CD4-positive, alpha-beta T cell (primary cell): Measurements from ENCODE around the gene TMPRSS6. TPM values are rescaled to one million over a fixed set of nuclear protein-coding genes. Genes with fewer than 3 reads are reported as not detected.

Experiments used
- ATAC-seq: fragments of 200-7000 bp; cut with Tn5 transposase; one replicate; pipeline ENCODE4 v1.10.0; 2022; ENCODE audit warnings: mild to moderate bottlenecking; ENCODE audit not compliant: poor library complexity
- CTCF ChIA-PET: fragments of 350-600 bp; sonication (Branson Sonifier 250); formaldehyde crosslinking; loops from one replicate; lab custom pipeline; 2021; ENCODE audit warnings: antibody characterized with exemption, inconsistent platforms; lab: Charles Lee
- POLR2A ChIA-PET: fragments of 350-600 bp; sonication (Branson Sonifier 250); formaldehyde crosslinking; loops from one replicate; lab custom pipeline; 2021; ENCODE audit warnings: antibody characterized with exemption, inconsistent platforms; lab: Charles Lee
- DNase-seq, 14 experiments: peaks; one replicate each; pipeline ENCODE4 v3.0.0-alpha.2; 2013 to 2020; ENCODE audit warnings: mixed read lengths in 2 of 14
- H3K27ac ChIP-seq, 2 donors: one replicate each; pipeline versions ENCODE4 v1.5.1 to v1.7.0; 2013; ENCODE audit warnings: low read length in 2 of 2, low read depth in 1 of 2, mild to moderate bottlenecking in 1 of 2
- H3K27me3 ChIP-seq, 2 experiments: 1 replicate in 1 of 2; 2 replicates in 1 of 2; pipeline versions ENCODE4 v1.6.1 to v1.7.0; 2013; ENCODE audit warnings: low read length in 2 of 2, control low read depth in 1 of 2, mild to moderate bottlenecking in 1 of 2, moderate library complexity in 1 of 2; ENCODE audit not compliant: insufficient read depth in 2 of 2, control insufficient read depth in 1 of 2
- H3K36me3 ChIP-seq: one replicate; pipeline ENCODE4 v1.6.1; 2013; ENCODE audit warnings: low read length, control low read depth; ENCODE audit not compliant: insufficient read depth
- H3K4me1 ChIP-seq: one replicate; pipeline ENCODE4 v1.6.1; 2013; ENCODE audit warnings: low read length, control low read depth; ENCODE audit not compliant: insufficient read depth
- H3K4me3 ChIP-seq: one replicate; pipeline ENCODE4 v1.5.1; 2013; ENCODE audit warnings: mild to moderate bottlenecking, low read length, moderate library complexity
- H3K9me3 ChIP-seq, 2 experiments: 1 replicate in 1 of 2; 2 replicates in 1 of 2; pipeline versions ENCODE4 v1.6.1 to v1.7.0; 2013; ENCODE audit warnings: low read length in 2 of 2, mild to moderate bottlenecking in 2 of 2, control low read depth in 1 of 2, moderate library complexity in 1 of 2; ENCODE audit not compliant: control insufficient read depth in 1 of 2, insufficient read depth in 1 of 2
- H3K27ac Mint-ChIP-seq: one replicate; pipeline ENCODE4 v1.8.0; 2020; ENCODE audit warnings: mixed read lengths
- H3K27me3 Mint-ChIP-seq: one replicate; pipeline ENCODE4 v1.8.0; 2021; ENCODE audit warnings: mixed read lengths
- H3K36me3 Mint-ChIP-seq: one replicate; pipeline ENCODE4 v1.8.0; 2021; ENCODE audit warnings: low read depth, mixed read lengths
- H3K4me1 Mint-ChIP-seq: one replicate; pipeline ENCODE4 v1.8.0; 2021; ENCODE audit warnings: low read depth, mixed read lengths
- H3K4me3 Mint-ChIP-seq: one replicate; pipeline ENCODE4 v1.8.0; 2020; ENCODE audit warnings: mild to moderate bottlenecking, mixed read lengths
- H3K9me3 Mint-ChIP-seq: one replicate; pipeline ENCODE4 v1.8.0; 2020; ENCODE audit warnings: mixed read lengths
- CTCF ChIP-seq: fragments of 200-600 bp; IDR thresholded peaks from one replicate; pipeline ENCODE4 v1.8.0; 2022; ENCODE audit warnings: antibody characterized with exemption, mild to moderate bottlenecking
- intact Hi-C, 2 experiments: fragments of 100-400 bp; cut with DNase I in 1 of 2; cut with micrococcal nuclease in 1 of 2; formaldehyde crosslinking; loops; one replicate each; pipeline versions ENCODE4 v1.15.1 to v1.9.0; 2023 to 2025; cut with DNase I, micrococcal nuclease
- total RNA-seq, 174 experiments: library from RNA in 2 of 174; stranded (reverse) in 2 of 174; gene quantifications; one replicate each; pipeline ENCODE4 v1.2.3 and lab custom pipeline; 2021 to 2026

Gene TMPRSS6
- total RNA-seq, 2 experiments from 2014 or later, result 0.19 to 0.39 TPM

DNA sequence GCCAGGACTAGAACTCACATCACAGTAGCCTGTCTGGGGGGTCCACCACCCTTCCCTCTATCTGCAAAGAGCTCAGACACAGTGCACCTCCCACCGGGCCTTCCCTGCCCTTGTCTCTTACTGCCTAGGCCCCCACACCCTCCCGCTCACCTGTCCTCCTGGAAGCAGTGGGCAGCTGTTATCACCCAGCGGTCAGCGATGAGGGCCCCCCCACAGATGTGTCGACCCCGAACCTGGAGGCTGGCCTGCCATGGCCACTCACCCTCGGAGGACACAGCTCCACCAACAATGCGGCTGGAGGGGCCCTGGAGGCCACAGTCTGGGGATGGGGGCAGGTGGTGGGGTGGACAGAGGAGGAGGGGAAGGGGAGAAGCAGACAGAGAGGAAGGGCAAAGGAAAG is 39.2 kb downstream of the TMPRSS6 start:
- DNase-seq, result no peak
- Histone ChIP-seq H3K4me3 (no peak overlapping the region), H3K36me3 (no peaks in the 10 kb centered on the region), H3K27ac (no peak overlapping the region), H3K9me3 (peaks cover 0 to 3% of the 10 kb centered on the region in 2 experiments), H3K27me3 (peaks cover 18 to 25% of the 10 kb centered on the region in 2 experiments), H3K4me1 (no peaks in the 10 kb centered on the region)
- CTCF ChIA-PET, result no interaction called here
- no peak for ATAC-seq
- Mint-ChIP-seq H3K4me1 (no peaks in the 10 kb centered on the region), H3K9me3 (no peaks in the 10 kb centered on the region), H3K4me3 (no peak overlapping the region), H3K27me3 (peaks cover 20% of the 10 kb centered on the region), H3K36me3 (no peaks in the 10 kb centered on the region), H3K27ac (no peak overlapping the region)
- TF ChIP-seq CTCF, result no peak
- POLR2A ChIA-PET, result interaction anchor here (2.2 kb wide), 1 partner anchor 10 kb away, joined by 5 read pairs; no protein-coding TSS in a partner anchor
- intact Hi-C loops, result no loop called here

- ChIA-PET CTCF (no interaction called here), POLR2A (interaction anchor here (2.2 kb wide), 1 partner anchor 10 kb away, joined by 5 read pairs; no protein-coding TSS in a partner anchor)
- Mint-ChIP-seq H3K27me3 (peaks cover 20% of the 10 kb centered on the region), H3K4me3 (no peak overlapping the region), H3K36me3 (no peaks in the 10 kb centered on the region), H3K4me1 (no peaks in the 10 kb centered on the region), H3K9me3 (no peaks in the 10 kb centered on the region), H3K27ac (no peak overlapping the region)
- Histone ChIP-seq H3K27ac (no peak overlapping the region), H3K36me3 (no peaks in the 10 kb centered on the region), H3K9me3 (peaks cover 0 to 3% of the 10 kb centered on the region in 2 experiments), H3K4me3 (no peak overlapping the region), H3K4me1 (no peaks in the 10 kb centered on the region), H3K27me3 (peaks cover 18 to 25% of the 10 kb centered on the region in 2 experiments)
- intact Hi-C loops, result no loop called here
- ATAC-seq (no peak), DNase-seq (no peak)
- no peak for TF ChIP-seq CTCF
These were observed 39.8 kb downstream of the TMPRSS6 start for GRCh38 chr22:37069719-37070118.

DNA sequence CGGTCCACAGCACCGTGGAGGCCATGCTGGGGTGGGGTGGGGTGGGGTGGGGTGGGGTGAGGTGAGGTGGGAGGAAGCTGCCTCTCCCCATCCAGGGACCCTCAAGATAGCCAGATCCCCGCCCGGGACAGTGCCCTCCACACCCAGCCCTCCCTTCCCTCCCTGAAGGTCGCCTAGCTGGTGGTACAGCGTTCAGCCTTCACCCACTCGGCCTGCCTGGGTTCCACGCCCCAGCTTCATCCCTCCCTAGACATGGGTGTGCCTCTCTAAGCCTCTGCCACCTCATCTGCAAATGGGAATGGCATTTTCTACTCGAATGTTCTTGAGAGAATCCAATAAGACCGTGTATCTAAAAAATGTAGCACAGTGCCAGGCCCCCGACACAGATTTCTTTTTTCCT is 40.2 kb downstream of the TMPRSS6 start:
- peaks cover 20% of the 10 kb centered on the region for H3K27me3 Mint-ChIP-seq
- H3K4me3 Mint-ChIP-seq, result no peak overlapping the region
- intact Hi-C loops, result no loop called here
- no peak for TF ChIP-seq CTCF
- no peak overlapping the region for H3K4me3 ChIP-seq
- ATAC-seq (no peak), DNase-seq (no peak)
- H3K9me3 ChIP-seq, result peaks cover 0 to 3% of the 10 kb centered on the region in 2 experiments
- no peaks in the 10 kb centered on the region for H3K9me3 Mint-ChIP-seq
- H3K36me3 Mint-ChIP-seq, result no peaks in the 10 kb centered on the region
- ChIA-PET POLR2A (interaction anchor here (2.2 kb wide), 1 partner anchor 11 kb away, joined by 5 read pairs; no protein-coding TSS in a partner anchor), CTCF (no interaction called here)
- no peak overlapping the region for H3K27ac Mint-ChIP-seq
- H3K27ac ChIP-seq, result no peak overlapping the region
- peaks cover 18 to 25% of the 10 kb centered on the region in 2 experiments for H3K27me3 ChIP-seq
- H3K36me3 ChIP-seq, result no peaks in the 10 kb centered on the region
- no peaks in the 10 kb centered on the region for H3K4me1 ChIP-seq
- no peaks in the 10 kb centered on the region for H3K4me1 Mint-ChIP-seq
